Osteocyte (in vitro differentiated cells): ENCODE measurements around the gene NRROS. TPM values are rescaled to one million over a fixed set of nuclear protein-coding genes. Genes with fewer than 3 reads are reported as not detected.

Experiments used
- DNase-seq: peaks from one replicate; pipeline ENCODE4 v3.0.0; 2021; ENCODE audit warnings: mixed read lengths; ENCODE audit not compliant: unreplicated experiment; ENCODE audit errors: extremely low spot score
- H3K27ac Mint-ChIP-seq: one replicate; pipeline ENCODE4 v1.8.0; 2021; ENCODE audit warnings: mild to moderate bottlenecking, mixed read lengths; ENCODE audit not compliant: unreplicated experiment
- H3K27me3 Mint-ChIP-seq: one replicate; pipeline ENCODE4 v1.8.0; 2021; ENCODE audit warnings: mixed read lengths; ENCODE audit not compliant: unreplicated experiment
- H3K36me3 Mint-ChIP-seq: one replicate; pipeline ENCODE4 v1.8.0; 2021; ENCODE audit warnings: mixed read lengths; ENCODE audit not compliant: unreplicated experiment
- H3K4me1 Mint-ChIP-seq: one replicate; pipeline ENCODE4 v1.8.0; 2021; ENCODE audit warnings: mixed read lengths; ENCODE audit not compliant: unreplicated experiment
- H3K4me3 Mint-ChIP-seq: one replicate; pipeline ENCODE4 v1.8.0; 2021; ENCODE audit warnings: mild to moderate bottlenecking, moderate library complexity, mixed read lengths; ENCODE audit not compliant: unreplicated experiment
- H3K9me3 Mint-ChIP-seq: one replicate; pipeline ENCODE4 v1.8.0; 2021; ENCODE audit warnings: mixed read lengths; ENCODE audit not compliant: unreplicated experiment
- total RNA-seq: library from RNA; stranded (reverse); gene quantifications from 2 replicates; pipeline ENCODE4 v1.2.1, GENCODE V29; 2021
- TF ChIP-seq, protein P1 (sequence below): fragments of 200-600 bp; sonication (generic); IDR thresholded peaks from 2 replicates; pipeline ENCODE4 v1.5.0; 2021; ENCODE audit warnings: antibody characterized with exemption, mild to moderate bottlenecking, moderate library complexity

Gene NRROS
- total RNA-seq, 1 donor from 2014 or later: 0.13 TPM

DNA sequence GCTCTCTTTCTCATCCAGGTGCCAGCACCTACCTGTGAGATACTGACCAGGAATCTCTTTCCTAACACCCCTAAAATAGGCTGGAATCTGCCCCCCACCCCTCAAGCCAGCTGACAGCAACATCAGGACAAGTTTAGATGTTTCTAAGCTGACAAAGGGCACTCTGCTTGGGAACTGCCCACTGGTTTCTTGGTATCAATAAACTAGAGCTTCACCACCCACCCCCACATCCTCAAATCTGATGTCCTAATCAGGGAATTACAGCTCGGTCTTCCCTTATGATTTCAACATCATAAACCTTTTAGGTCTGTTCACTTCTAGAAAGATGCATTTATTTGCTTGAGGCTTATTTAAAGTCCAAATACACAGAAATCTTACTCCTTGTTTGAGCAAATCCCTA lies 37.9 kb downstream of the NRROS start:
- TF ChIP-seq, protein P1, sequence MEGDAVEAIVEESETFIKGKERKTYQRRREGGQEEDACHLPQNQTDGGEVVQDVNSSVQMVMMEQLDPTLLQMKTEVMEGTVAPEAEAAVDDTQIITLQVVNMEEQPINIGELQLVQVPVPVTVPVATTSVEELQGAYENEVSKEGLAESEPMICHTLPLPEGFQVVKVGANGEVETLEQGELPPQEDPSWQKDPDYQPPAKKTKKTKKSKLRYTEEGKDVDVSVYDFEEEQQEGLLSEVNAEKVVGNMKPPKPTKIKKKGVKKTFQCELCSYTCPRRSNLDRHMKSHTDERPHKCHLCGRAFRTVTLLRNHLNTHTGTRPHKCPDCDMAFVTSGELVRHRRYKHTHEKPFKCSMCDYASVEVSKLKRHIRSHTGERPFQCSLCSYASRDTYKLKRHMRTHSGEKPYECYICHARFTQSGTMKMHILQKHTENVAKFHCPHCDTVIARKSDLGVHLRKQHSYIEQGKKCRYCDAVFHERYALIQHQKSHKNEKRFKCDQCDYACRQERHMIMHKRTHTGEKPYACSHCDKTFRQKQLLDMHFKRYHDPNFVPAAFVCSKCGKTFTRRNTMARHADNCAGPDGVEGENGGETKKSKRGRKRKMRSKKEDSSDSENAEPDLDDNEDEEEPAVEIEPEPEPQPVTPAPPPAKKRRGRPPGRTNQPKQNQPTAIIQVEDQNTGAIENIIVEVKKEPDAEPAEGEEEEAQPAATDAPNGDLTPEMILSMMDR: no peak
- Mint-ChIP-seq H3K36me3 (no peaks in the 10 kb centered on the region), H3K9me3 (no peaks in the 10 kb centered on the region)

DNA sequence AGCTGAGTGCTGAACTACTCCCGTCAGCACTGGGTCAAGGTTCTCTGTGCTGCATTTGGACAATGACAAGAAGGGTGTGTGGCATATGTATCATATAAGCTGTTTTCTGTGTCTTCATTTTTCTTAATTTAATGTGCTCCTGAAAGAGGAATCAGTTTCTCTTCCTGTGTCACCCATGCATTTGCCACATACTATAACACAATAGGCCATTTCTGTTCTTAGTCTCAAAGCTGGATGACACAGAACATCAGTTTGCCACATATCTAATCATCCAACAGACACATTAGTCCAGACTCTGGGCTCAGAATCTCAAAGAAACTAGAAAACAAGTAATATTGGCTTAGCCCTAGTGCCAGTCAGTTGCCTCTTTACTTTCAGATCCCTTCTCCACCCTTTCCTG lies 38.4 kb downstream of the NRROS start:
- Mint-ChIP-seq H3K4me1 (no peaks in the 10 kb centered on the region), H3K36me3 (no peaks in the 10 kb centered on the region), H3K27me3 (peaks cover 63% of the 10 kb centered on the region), H3K27ac (no peak overlapping the region), H3K9me3 (no peaks in the 10 kb centered on the region), H3K4me3 (no peak overlapping the region)
- TF ChIP-seq, protein P1: no peak
- no peak for DNase-seq

More for the DNA sequence above, 37.9 kb downstream of the NRROS start:
- DNase-seq: no peak
- H3K4me3 Mint-ChIP-seq: no peak overlapping the region
- H3K27me3 Mint-ChIP-seq: peaks cover 61% of the 10 kb centered on the region
- H3K4me1 Mint-ChIP-seq: no peaks in the 10 kb centered on the region
- no peak overlapping the region for H3K27ac Mint-ChIP-seq

DNA sequence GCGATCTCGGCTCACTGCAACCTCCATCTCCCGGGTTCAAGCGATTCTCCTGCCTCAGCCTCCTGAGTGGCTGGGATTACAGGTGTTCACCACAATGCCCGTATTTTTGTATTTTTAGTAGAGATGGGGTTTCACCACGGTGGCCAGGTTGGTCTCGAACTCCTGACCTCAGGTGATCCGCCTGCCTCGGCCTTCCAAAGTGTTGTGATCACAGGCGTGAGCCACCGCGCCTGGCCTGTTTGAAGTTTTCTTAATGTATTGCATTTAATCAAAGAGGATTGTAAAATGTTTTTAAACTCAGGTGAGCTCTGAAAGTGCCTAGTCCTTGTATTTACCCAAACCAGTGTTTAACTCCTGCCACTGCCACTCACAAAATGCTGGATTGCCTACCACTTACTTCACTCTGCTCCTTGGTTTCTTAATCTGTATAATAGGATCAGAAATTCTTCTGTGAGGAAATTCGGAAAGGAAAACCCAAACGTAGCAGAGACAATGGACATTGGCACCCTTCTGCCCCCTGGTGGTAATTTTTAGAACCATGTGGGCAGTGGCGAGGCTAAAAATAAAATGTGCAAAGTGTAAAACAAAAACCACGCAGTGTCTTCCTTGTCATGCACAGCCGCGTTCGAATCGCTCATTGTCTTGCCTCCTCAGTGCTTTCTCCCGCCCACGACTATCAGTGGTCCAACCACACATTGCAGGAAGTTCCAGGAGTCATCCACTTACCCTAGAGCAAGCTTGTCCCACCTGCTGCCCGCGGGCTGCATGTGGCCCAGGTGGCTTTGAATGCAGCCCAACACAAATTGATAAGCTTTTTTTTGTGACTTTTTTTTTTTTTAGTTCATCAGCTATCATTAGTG lies 45.3 kb downstream of the NRROS start:
- H3K4me1 Mint-ChIP-seq: peaks cover 9% of the 10 kb centered on the region
- H3K36me3 Mint-ChIP-seq: no peaks in the 10 kb centered on the region
- H3K4me3 Mint-ChIP-seq: no peak overlapping the region
- peaks cover 21% of the 10 kb centered on the region for H3K27me3 Mint-ChIP-seq
- H3K27ac Mint-ChIP-seq: no peak overlapping the region
- H3K9me3 Mint-ChIP-seq: no peaks in the 10 kb centered on the region
- TF ChIP-seq, protein P1: peak; percentile 91
- DNase-seq: no peak

DNA sequence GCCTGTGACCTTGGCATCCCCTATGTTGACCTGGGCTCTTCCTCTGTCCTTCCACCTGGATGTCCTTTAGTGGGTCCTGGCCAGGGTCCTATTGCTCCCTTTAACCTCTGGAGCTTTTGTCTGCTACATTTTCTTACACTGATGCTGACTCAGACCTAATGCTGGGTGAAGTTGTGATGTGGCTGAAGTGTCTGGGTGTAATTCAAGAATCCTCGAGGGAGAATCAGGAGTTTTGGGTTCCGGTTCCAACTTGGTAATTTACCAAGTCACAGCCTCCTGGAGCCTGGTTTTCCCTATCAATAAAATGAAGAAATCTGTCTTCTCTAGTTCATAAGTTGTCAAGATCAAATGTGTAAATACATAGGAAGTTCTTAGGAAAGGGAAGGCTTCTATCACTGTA lies 46.9 kb downstream of the NRROS start:
- H3K4me1 Mint-ChIP-seq: peaks cover 9% of the 10 kb centered on the region
- no peak overlapping the region for H3K27ac Mint-ChIP-seq
- no peaks in the 10 kb centered on the region for H3K36me3 Mint-ChIP-seq
- peaks cover 6% of the 10 kb centered on the region for H3K27me3 Mint-ChIP-seq
- H3K4me3 Mint-ChIP-seq: no peak overlapping the region
- TF ChIP-seq, protein P1: no peak
- DNase-seq: no peak
- no peaks in the 10 kb centered on the region for H3K9me3 Mint-ChIP-seq

DNA sequence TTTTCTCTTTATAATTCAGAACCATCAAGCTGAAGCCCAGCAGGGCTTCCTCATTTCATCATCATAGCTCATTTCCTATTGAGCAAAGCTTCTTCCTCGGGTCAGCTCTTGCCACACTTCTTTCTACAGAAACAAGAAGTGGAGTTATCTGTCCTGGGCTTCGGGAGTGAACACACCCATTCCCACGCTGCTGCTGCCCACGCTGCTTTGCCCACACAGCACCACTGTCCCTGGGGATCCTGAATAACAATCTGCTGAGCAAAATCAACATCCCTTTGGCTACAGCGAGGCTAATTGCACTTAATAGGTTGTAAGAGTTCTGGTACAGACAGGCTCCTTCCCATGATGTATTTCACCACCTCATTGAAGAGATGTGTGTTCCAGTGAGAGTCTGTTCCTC lies 48.9 kb downstream of the NRROS start:
- TF ChIP-seq, protein P1: no peak
- Mint-ChIP-seq H3K36me3 (no peaks in the 10 kb centered on the region), H3K27me3 (peaks cover 8% of the 10 kb centered on the region), H3K27ac (peak overlapping the region; percentile 86), H3K4me1 (peaks cover 9% of the 10 kb centered on the region), H3K4me3 (no peak overlapping the region), H3K9me3 (no peaks in the 10 kb centered on the region)
- no peak for DNase-seq
